NT2/D1 (cell line): Measurements from ENCODE around the gene ADCY7.

ENCODE experiments used
- DNase-seq: peaks from one replicate; pipeline ENCODE4 v3.0.0-alpha.2; 2011; ENCODE audit warnings: low read depth, low spot score
- H3K27me3 ChIP-seq: 2 replicates; pipeline ENCODE4 v1.6.0; 2011; ENCODE audit warnings: mild to moderate bottlenecking; ENCODE audit not compliant: insufficient read length, insufficient read depth
- H3K36me3 ChIP-seq: 2 replicates; pipeline ENCODE4 v1.6.1; 2011; ENCODE audit warnings: mild to moderate bottlenecking, low read length, mixed read lengths; ENCODE audit not compliant: insufficient read depth, insufficient read length
- H3K4me1 ChIP-seq: 2 replicates; pipeline ENCODE4 v1.5.1; 2011; ENCODE audit not compliant: insufficient read depth, insufficient read length
- H3K4me3 ChIP-seq: 2 replicates; pipeline ENCODE4 v1.5.1; 2011; ENCODE audit warnings: low read depth; ENCODE audit not compliant: insufficient read length
- H3K9ac ChIP-seq: 2 replicates; pipeline ENCODE4 v1.6.0; 2011; ENCODE audit warnings: low read depth; ENCODE audit not compliant: insufficient read length
- H3K9me3 ChIP-seq: 2 replicates; pipeline ENCODE4 v1.5.1; 2011; ENCODE audit warnings: mild to moderate bottlenecking, low read length; ENCODE audit not compliant: insufficient read depth
- SUZ12 ChIP-seq: IDR thresholded peaks from 2 replicates; pipeline ENCODE4 v1.6.1; 2011; ENCODE audit not compliant: insufficient read length, insufficient read depth; ENCODE audit errors: extremely low read depth
- YY1 ChIP-seq: IDR thresholded peaks from 2 replicates; pipeline ENCODE4 v1.6.1; 2011; ENCODE audit not compliant: insufficient read length, insufficient read depth
- ZNF274 ChIP-seq: IDR thresholded peaks from 2 replicates; pipeline ENCODE4 v1.6.1; 2011; ENCODE audit warnings: mild to moderate bottlenecking, low read depth, low read length

ADCY7 gene

DNA sequence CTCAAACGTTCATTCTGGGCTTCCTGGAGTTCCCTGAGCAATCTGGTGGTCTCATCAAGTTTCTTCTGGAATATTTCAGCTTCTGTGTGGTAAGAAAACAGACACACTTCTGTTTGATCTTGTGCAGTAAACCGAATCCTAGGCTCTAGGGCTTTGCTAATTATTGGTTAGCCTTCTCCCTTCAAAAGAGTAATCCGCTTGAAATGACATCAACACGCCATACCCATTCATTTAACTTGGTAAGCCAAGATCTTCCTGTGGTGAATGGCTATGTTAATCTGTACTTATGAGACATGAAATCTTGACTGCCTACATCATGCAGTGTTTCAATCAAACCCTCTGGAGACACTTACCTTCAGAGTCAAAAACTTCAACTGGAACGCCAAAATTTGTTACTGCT, 54.0 kb downstream of the ADCY7 start:
- Histone ChIP-seq H3K4me1 (no peaks in the 10 kb centered on the region), H3K9ac (no peak overlapping the region), H3K27me3 (no peaks in the 10 kb centered on the region), H3K36me3 (peaks cover 95% of the 10 kb centered on the region), H3K4me3 (no peak overlapping the region), H3K9me3 (no peaks in the 10 kb centered on the region)
- no peak for DNase-seq
- TF ChIP-seq SUZ12 (no peak), YY1 (no peak), ZNF274 (no peak)

- peaks cover 94% of the 10 kb centered on the region for H3K36me3 ChIP-seq
- H3K4me3 ChIP-seq = no peak overlapping the region
- no peaks in the 10 kb centered on the region for H3K9me3 ChIP-seq
- H3K27me3 ChIP-seq = no peaks in the 10 kb centered on the region
- TF ChIP-seq ZNF274 = no peak
- TF ChIP-seq YY1 = no peak
- no peak for TF ChIP-seq SUZ12
- DNase-seq = no peak
- no peak overlapping the region for H3K9ac ChIP-seq
- no peaks in the 10 kb centered on the region for H3K4me1 ChIP-seq
These were observed 56.0 kb downstream of the ADCY7 start for GRCh38 chr16:50322333-50322732.

GRCh38 chr16:50323335-50324011, 57.1 kb downstream of the ADCY7 start:
- Histone ChIP-seq H3K4me3 (no peak overlapping the region), H3K4me1 (no peaks in the 10 kb centered on the region), H3K36me3 (peaks cover 88% of the 10 kb centered on the region), H3K27me3 (no peaks in the 10 kb centered on the region), H3K9ac (no peak overlapping the region), H3K9me3 (no peaks in the 10 kb centered on the region)
- no peak for DNase-seq
- TF ChIP-seq YY1 = no peak
- TF ChIP-seq ZNF274 = no peak
- no peak for TF ChIP-seq SUZ12

- Histone ChIP-seq H3K9ac (no peak overlapping the region), H3K27me3 (no peaks in the 10 kb centered on the region), H3K4me3 (no peak overlapping the region), H3K4me1 (no peaks in the 10 kb centered on the region), H3K9me3 (no peaks in the 10 kb centered on the region), H3K36me3 (peaks cover 87% of the 10 kb centered on the region)
- DNase-seq = no peak
- TF ChIP-seq YY1 (no peak), SUZ12 (no peak)
These were observed 58.0 kb downstream of the ADCY7 start for GRCh38 chr16:50324345-50324744.

DNA sequence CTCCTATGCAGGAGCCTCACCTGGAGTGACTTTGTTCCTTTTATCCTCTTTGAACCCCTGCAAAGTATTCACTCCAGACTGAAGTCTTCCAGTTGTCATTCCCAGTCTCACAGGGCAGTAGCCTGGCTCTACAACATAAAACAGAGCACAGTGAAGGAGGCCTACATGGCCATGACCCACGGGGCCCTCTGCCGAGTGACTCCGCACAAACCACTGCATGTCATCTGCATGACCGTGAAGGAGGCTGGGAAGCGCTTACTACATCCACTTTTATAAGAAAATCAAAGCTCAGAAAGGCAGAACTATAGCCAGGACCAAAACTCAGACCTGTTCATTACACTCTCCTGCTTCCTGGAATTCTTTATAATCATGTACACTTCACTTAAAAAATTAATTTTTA, 59.9 kb downstream of the ADCY7 start:
- Histone ChIP-seq H3K9ac (no peak overlapping the region), H3K27me3 (no peaks in the 10 kb centered on the region), H3K9me3 (no peaks in the 10 kb centered on the region), H3K4me1 (no peaks in the 10 kb centered on the region), H3K4me3 (no peak overlapping the region), H3K36me3 (peaks cover 71% of the 10 kb centered on the region)
- no peak for TF ChIP-seq ZNF274
- no peak for DNase-seq

- Histone ChIP-seq H3K27me3 (no peaks in the 10 kb centered on the region), H3K36me3 (peaks cover 66% of the 10 kb centered on the region), H3K4me3 (no peak overlapping the region), H3K9ac (no peak overlapping the region), H3K4me1 (no peaks in the 10 kb centered on the region), H3K9me3 (no peaks in the 10 kb centered on the region)
- TF ChIP-seq SUZ12 (no peak), ZNF274 (no peak), YY1 (no peak)
- peak; percentile 25 for DNase-seq
These were observed 60.6 kb downstream of the ADCY7 start for GRCh38 chr16:50326835-50327465.

GRCh38 chr16:50329446-50330189, 63.3 kb downstream of the ADCY7 start:
- H3K36me3 ChIP-seq = peaks cover 61% of the 10 kb centered on the region
- no peak for TF ChIP-seq YY1
- TF ChIP-seq SUZ12 = no peak
- H3K27me3 ChIP-seq = no peaks in the 10 kb centered on the region

More at GRCh38 chr16:50329446-50330189, 63.3 kb downstream of the ADCY7 start:
- DNase-seq = no peak
- Histone ChIP-seq H3K9ac (no peak overlapping the region), H3K4me3 (no peak overlapping the region), H3K9me3 (no peaks in the 10 kb centered on the region), H3K4me1 (no peaks in the 10 kb centered on the region)
